GM18858 (cell line): ENCODE results near the gene SLC24A2.

Experiments used
- ATAC-seq: cut with Tn5 transposase; IDR thresholded peaks from one replicate; pipeline ENCODE4 v1.9.1; 2021; ENCODE audit not compliant: unreplicated experiment

SLC24A2 gene

GRCh38 chr9:19759066-19759465, 29.8 kb downstream of the SLC24A2 start:
- ATAC-seq: no peak

- ATAC-seq: no peak
Measured at GRCh38 chr9:19757745-19758144, 31.1 kb downstream of the SLC24A2 start.

DNA sequence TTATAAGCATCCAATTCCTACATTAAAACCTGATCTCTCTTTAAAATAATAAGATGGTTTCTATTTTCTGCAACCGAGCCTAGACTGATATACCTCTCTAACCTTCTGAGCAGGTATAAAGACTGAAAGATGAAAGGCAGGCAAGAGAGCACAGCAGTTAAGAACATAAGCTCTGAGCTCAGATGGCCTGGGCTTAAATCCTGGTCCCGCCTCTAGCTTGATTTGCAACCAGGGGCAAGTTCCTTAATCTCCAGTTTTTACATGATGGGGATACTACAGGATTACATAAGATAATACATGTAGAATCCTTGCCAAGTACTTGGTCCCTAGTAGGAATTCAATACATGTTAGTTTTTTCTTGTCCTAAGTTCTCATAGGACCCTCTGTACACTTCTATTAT, 33.9 kb downstream of the SLC24A2 start:
- no peak for ATAC-seq

DNA sequence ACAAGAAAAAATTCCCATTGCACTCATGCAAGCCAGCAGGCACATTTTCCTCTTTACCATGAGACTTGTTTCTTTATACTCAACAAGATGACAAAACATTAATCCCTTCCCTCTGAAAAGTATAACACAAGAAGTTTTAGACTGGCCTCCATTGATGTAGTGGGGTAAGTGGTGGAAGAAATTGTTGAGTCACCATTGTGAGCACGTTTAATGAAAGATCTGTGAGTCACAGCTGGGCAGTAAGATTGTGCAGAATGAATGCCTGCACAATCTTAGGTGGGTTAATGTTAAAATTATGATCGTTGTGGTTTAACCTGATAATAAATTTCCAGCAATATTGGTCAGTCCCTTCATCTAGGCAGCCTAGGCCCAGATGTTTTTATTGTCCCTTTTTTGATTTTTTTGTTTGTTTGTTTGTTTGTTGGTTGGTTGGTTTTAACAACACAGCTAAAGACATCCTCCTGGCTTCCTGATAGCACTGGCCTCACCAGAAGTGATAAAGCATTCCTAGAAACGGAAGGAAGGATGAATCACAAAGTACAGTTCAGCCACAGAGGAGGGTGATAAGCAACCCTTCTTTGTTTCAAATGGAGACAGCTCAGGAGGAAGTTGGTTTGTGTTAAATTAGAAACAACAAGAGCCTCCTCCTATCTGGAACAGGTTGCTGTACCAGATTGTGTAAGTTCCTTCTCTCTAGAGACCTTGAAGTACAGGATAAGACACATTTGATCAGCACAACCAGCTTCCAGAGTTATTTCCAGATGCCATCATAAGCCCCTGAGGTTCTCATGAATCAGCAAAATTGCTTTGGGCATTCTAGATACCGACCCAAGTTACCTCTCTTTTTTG, 40.3 kb downstream of the SLC24A2 start:
- ATAC-seq: no peak

GRCh38 chr9:19746223-19746622, 42.6 kb downstream of the SLC24A2 start:
- ATAC-seq: no peak

DNA sequence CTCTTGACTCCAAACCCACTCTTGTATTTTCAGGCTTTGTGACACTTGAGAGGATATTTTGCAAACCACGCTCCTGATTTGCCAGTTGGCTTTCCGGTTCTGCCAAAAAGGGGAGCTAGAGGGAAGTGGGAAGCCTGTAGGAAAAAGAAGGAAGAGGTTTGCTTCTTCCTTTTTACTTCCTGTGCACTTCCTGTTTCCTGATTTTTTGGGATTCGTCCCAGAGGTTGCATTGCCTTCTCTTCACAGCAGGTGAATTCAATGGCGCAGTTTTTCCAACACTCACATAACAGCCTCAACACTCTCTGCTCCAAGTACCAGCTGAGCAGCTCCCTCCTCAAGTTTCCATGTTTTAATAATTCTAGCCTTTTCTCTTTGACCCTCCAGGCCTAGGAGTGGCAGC, 47.7 kb downstream of the SLC24A2 start:
- no peak for ATAC-seq
